Endothelial cell of umbilical vein (primary cell): ENCODE measurements around the gene NPIPB9.
"Not testable (repeated sequence)": the region's sequence is repeated elsewhere in the genome, so short reads cannot be mapped to it uniquely, and the experiment has no call there.

Source experiments
- CTCF ChIP-seq, 2 donors: IDR thresholded peaks; 1 replicate in 1 of 2; 2 replicates in 1 of 2; pipeline ENCODE4 v1.5.1; 2011; ENCODE audit warnings: low read length in 2 of 2, mild to moderate bottlenecking in 2 of 2, moderate library complexity in 2 of 2, control low read depth in 1 of 2, inconsistent platforms in 1 of 2, low read depth in 1 of 2; ENCODE audit not compliant: insufficient read depth in 1 of 2; ENCODE audit errors: extremely low read depth in 1 of 2
- MYC ChIP-seq: IDR thresholded peaks from one replicate; pipeline ENCODE4 v1.6.1; 2011; ENCODE audit warnings: mild to moderate bottlenecking, low read depth, low read length
- POLR2A ChIP-seq: IDR thresholded peaks from 2 replicates; pipeline ENCODE4 v1.6.1; 2012; ENCODE audit warnings: low read depth, mild to moderate bottlenecking, control low read depth, low read length

DNA sequence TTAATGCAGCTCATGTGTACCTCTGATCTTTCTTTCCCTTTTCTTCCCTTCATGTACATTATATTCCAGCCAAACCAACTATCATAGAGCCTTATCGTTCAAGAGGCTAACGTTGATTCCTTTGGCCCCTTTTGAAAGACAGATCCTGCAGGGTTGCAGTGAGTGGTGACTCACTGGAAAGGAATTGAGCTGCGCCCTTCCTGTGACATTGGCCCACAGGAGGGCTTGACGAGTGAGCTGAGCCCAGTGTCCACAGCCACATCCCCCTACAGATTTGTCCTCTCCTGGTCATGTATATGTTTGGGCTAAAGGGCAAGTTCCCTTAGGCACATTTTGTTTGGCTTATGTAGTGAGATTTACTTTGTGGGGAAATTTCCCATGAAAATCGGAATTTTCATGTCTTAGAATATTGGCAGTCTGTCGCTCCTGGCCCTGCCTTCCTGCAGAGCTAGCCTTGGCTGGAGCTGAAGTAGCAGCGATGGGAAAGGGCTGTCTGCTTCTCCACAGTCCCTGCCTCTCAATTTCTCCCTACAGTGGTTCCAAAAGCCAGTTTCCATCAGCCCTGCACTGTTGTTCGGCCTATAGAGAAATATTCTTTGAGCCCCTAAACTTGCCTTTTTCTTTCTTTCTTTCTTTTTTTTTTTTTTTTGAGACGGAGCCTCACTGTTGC, 19.0 kb upstream of the NPIPB9 start:
- not testable (repeated sequence) for TF ChIP-seq MYC; POLR2A; CTCF (IDR thresholded peaks at IDR 0.05; ENCODE audit: extremely low read depth in 1 of 2, insufficient read depth in 1 of 2, low read depth in 1 of 2, low read length in 2 of 2)
